Stomach (tissue), 19 donors: ENCODE data around the gene NOC4L. TPM values are rescaled to one million over a fixed set of nuclear protein-coding genes. Genes with fewer than 3 reads are reported as not detected.
A peak's percentile ranks its signal among the peaks of the same experiment; 100 is the strongest.

ENCODE experiments used
- DNase-seq, 2 donors: peaks; one replicate each; pipeline versions ENCODE4 v3.0.0 to v3.0.0-alpha.2; 2013 to 2019
- H3K27ac ChIP-seq, 5 donors: fragments of 200-600 bp in 4 of 5; sonication (generic) in 4 of 5; one replicate each; pipeline ENCODE4 v1.5.1; 2013 to 2019; ENCODE audit warnings: mild to moderate bottlenecking in 1 of 5, moderate library complexity in 1 of 5
- H3K27me3 ChIP-seq, 3 donors: fragments of 200-600 bp; sonication (generic); one replicate each; pipeline ENCODE4 v1.5.1; 2017 to 2019; ENCODE audit warnings: mixed run types in 1 of 3
- H3K36me3 ChIP-seq, 4 donors: fragments of 200-600 bp; sonication (generic); 1 replicate in 3 of 4; 2 replicates in 1 of 4; pipeline ENCODE4 v1.5.1; 2016 to 2019
- H3K4me1 ChIP-seq, 4 donors: fragments of 200-600 bp; sonication (generic); one replicate each; pipeline ENCODE4 v1.5.1; 2016 to 2019
- H3K4me3 ChIP-seq, 4 donors: fragments of 200-600 bp; sonication (generic) in 3 of 4; one replicate each; pipeline ENCODE4 v1.5.1; 2016 to 2019; ENCODE audit warnings: mild to moderate bottlenecking in 1 of 4
- H3K9me3 ChIP-seq, 4 donors: fragments of 200-600 bp; sonication (generic); one replicate each; pipeline ENCODE4 v1.5.1; 2016 to 2019
- CTCF ChIP-seq, 7 experiments: fragments of 450-650 bp in 4 of 7; fragments of 200-600 bp in 3 of 7; sonication (generic) in 3 of 7; IDR thresholded peaks; one replicate each; pipeline ENCODE4 v1.5.1; 2016 to 2019; ENCODE audit warnings: antibody characterized with exemption in 7 of 7, control low read depth in 2 of 7, mild to moderate bottlenecking in 1 of 7
- EP300 ChIP-seq: sonication (generic); formaldehyde crosslinking; IDR thresholded peaks from one replicate; pipeline ENCODE4 v1.6.1; 2017; ENCODE audit warnings: antibody characterized with exemption
- POLR2A ChIP-seq, 4 donors: fragments of 450-650 bp; IDR thresholded peaks; one replicate each; pipeline ENCODE4 v1.6.1; 2016; ENCODE audit warnings: antibody characterized with exemption in 4 of 4, control low read depth in 2 of 4, mild to moderate bottlenecking in 1 of 4, moderate library complexity in 1 of 4
- POLR2AphosphoS5 ChIP-seq, 3 donors: sonication (generic); formaldehyde crosslinking; IDR thresholded peaks; one replicate each; pipeline ENCODE4 v1.6.1; 2016; ENCODE audit warnings: antibody characterized with exemption in 3 of 3
- WGBS, 5 donors: extraction: QIAGEN DNeasy Blood & Tissue Kit in 3 of 5; methylation state at CpG; one replicate each; pipeline versions ENCODE4 v1.1.5 to v1.1.7; 2013 to 2018; 5-methylcytosine and 5-hydroxymethylcytosine counted together
- intact Hi-C: fragments of 100-400 bp; cut with DNase I; formaldehyde crosslinking; loops from one replicate; pipeline ENCODE4 v1.15.1; 2023; ENCODE audit warnings: low total_unique reads
- long read RNA-seq, 10 donors: transcript quantifications; one replicate each; lab custom pipeline, GENCODE V29; 2026
- polyA plus RNA-seq, 3 donors: library from polyadenylated mRNA; stranded (reverse); fragments of 200-250 nt; gene quantifications; one replicate each; pipeline ENCODE4 v1.2.3, GENCODE V29; 2013
- total RNA-seq, 5 donors: library from RNA; depleted of rRNA; stranded (reverse); fragments of >200 nt; gene quantifications; one replicate each; pipeline versions ENCODE4 v1.1.0 to v1.2.3, GENCODE V29; 2014 to 2016
- donor health status: healthy with polysubstance abuse.
- donor health status: Bipolar disorder and iron deficiency.
- donor health status: healthy.

Gene NOC4L
- total RNA-seq (10 to 100 TPM in 3 of 5 donors, 1 to 10 TPM in 2; 2.2 to 63.6 (median 23.0) TPM), polyA plus RNA-seq (10 to 100 TPM; 33.2 to 43.7 (median 37.9) TPM)
- long read RNA-seq, donor 1, partial matches to known transcripts, result 0 of 3 reads
- long read RNA-seq, donor 1, other reads (novel, unspliced or antisense), result 0 of 3 reads
- long read RNA-seq, donor 2, transcript NOC4L-201 (15 exons, 1,632 nt), result major isoform, 5 of 5 reads
- long read RNA-seq, donor 2, partial matches to known transcripts, result 0 of 5 reads
- long read RNA-seq, donor 2, other reads (novel, unspliced or antisense), result 0 of 5 reads
- long read RNA-seq, donor 3, partial matches to known transcripts, result 0 of 1 reads
- long read RNA-seq, donor 3, other reads (novel, unspliced or antisense), result 0 of 1 reads
- long read RNA-seq, donor 4, result 0 reads
- long read RNA-seq, donor 5, partial matches to known transcripts, result 0 of 3 reads
- long read RNA-seq, donor 5, other reads (novel, unspliced or antisense), result 0 of 3 reads
- long read RNA-seq, donor 6, transcript NOC4L-201 (15 exons, 1,632 nt), result major isoform, 13 of 13 reads
- long read RNA-seq, donor 6, partial matches to known transcripts, result 0 of 13 reads
- long read RNA-seq, donor 6, other reads (novel, unspliced or antisense), result 0 of 13 reads
- long read RNA-seq, donor 7, partial matches to known transcripts, result 0 of 2 reads
- long read RNA-seq, donor 7, other reads (novel, unspliced or antisense), result 0 of 2 reads
- long read RNA-seq, donor 8, partial matches to known transcripts, result 0 of 1 reads
- long read RNA-seq, donor 8, other reads (novel, unspliced or antisense), result 0 of 1 reads
- long read RNA-seq, donor 9, partial matches to known transcripts, result 0 of 2 reads
- long read RNA-seq, donor 9, other reads (novel, unspliced or antisense), result 0 of 2 reads
- long read RNA-seq, donor 10, partial matches to known transcripts, result 0 of 3 reads
- long read RNA-seq, donor 10, other reads (novel, unspliced or antisense), result 0 of 3 reads

- WGBS, 5 donors, result 0 to 9% (median 0%) methylated on average over 9 to 100 of the region's 100 CpGs
- Histone ChIP-seq H3K36me3 (peaks cover 31 to 68% (median 65%) of the 10 kb centered on the region in 4 donors), H3K9me3 (no peaks in the 10 kb centered on the region), H3K4me1 (peaks cover 19 to 48% (median 36%) of the 10 kb centered on the region in 4 donors), H3K27ac (peak within 1 kb of the TSS; percentile 85 to 95 (median 93)), H3K4me3 (peak within 1 kb of the TSS; percentile 94 to 99 (median 99)), H3K27me3 (no peaks in the 10 kb centered on the region)
- TF ChIP-seq POLR2AphosphoS5 (IDR thresholded peaks at IDR 0.05) (peak; percentile 93 to 99 (median 99)), EP300 (no peak)
- intact Hi-C loops, result no loop called here
- DNase-seq, result peak; percentile 96 to 99
These were observed at the start of gene NOC4L, which contains the start of gene DDX51 for GRCh38 chr12:132144115-132144809. TSS of gene NOC4L (plus strand) at chr12:132144457. CDS start at chr12:132144489, 32 bp downstream. TSS of gene DDX51 (minus strand) at chr12:132144319. CDS start at chr12:132144296, 23 bp downstream.

DNA sequence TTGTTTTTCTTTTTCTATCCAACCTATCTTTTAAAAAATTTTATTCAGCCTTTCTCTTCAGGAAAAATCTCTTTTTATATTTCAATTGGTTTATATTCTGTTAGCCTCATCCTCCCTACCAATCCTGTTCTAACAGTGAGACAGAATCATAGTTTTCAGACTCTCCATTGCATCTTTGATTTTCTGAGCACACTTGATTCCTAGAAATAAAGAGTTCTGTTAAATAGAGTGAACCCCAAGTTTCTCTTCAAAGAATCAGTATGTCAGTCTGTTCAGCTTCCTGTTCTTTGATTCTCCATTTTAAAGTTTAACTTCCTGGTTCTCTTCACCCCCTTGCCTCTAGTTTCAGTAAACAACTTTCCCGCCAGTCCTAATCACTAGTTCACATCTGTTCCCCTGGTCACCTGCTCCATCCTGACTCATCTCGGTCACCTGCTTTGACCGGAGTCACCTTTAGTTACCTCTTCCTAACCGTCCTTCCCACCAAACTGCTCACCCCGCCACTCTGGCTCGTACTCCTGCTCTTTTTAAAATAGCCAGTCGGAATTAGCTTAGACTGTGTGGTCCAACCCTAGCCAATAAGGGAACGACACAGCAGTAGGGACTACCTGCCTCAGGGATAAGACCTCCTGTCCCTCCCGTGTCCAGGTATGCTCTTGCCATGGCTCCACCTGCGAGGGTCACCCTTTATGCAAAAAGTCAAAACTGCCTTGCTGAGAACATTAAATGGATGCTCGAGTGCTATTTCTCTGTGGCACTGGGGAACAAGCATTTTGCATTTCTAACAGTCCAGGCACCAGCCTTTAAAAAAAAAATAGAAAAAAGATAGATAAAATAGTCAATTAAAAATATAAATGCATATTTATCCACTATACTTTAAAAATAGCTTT lies 48.5 kb upstream of the NOC4L start:
- Histone ChIP-seq H3K9me3 (no peaks in the 10 kb centered on the region), H3K27ac (no peak overlapping the region), H3K4me3 (no peak overlapping the region), H3K27me3 (no peaks in the 10 kb centered on the region), H3K36me3 (peaks cover 0 to 52% (median 43%) of the 10 kb centered on the region in 4 donors), H3K4me1 (no peaks in the 10 kb centered on the region)
- TF ChIP-seq POLR2AphosphoS5 (IDR thresholded peaks at IDR 0.05) (no peak), POLR2A (IDR thresholded peaks at IDR 0.05) (no peak), EP300 (no peak), CTCF (IDR thresholded peaks at IDR 0.05) (no peak)
- no peak for DNase-seq
- 85 to 97% (median 94%) methylated on average over 11 of the region's 11 CpGs for WGBS, 5 donors
- intact Hi-C loops, result no loop called here

DNA sequence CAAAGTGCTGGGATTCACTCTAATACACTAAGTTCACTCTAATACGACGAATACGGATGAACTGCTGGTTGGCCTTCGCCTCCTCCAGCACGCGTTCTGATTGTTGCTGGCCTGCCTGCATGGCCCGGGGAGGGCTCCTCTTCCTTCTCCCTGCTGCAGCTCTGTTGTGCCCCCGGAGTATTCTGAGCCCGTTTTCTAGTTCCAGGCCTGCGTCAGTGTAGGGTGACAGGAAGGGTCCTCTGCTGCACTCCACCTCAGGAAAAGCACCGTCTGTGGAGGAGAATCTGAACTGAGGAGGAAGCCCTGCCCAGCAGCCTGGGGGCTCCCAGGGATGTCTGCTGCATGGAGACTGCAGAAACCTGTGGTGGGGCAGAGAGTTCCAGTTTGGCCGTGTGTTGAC lies 44.5 kb upstream of the NOC4L start:
- TF ChIP-seq POLR2AphosphoS5 (IDR thresholded peaks at IDR 0.05) (no peak), POLR2A (IDR thresholded peaks at IDR 0.05) (no peak), CTCF (IDR thresholded peaks at IDR 0.05) (no peak), EP300 (no peak)
- intact Hi-C loops, result no loop called here
- H3K4me1 ChIP-seq, result no peaks in the 10 kb centered on the region
- H3K27me3 ChIP-seq, result no peaks in the 10 kb centered on the region
- H3K27ac ChIP-seq, result no peak overlapping the region
- H3K36me3 ChIP-seq, result peaks cover 0 to 43% (median 31%) of the 10 kb centered on the region in 4 donors
- WGBS, 5 donors, result 90 to 96% (median 92%) methylated on average over 12 of the region's 12 CpGs
- DNase-seq, result no peak
- H3K9me3 ChIP-seq, result no peaks in the 10 kb centered on the region
- no peak overlapping the region for H3K4me3 ChIP-seq
